GM23248 (cell line): ENCODE data around the gene ARID1B. TPM values are rescaled to one million over a fixed set of nuclear protein-coding genes. Genes with fewer than 3 reads are reported as not detected.

Experiments
- DNase-seq: peaks from one replicate; pipeline ENCODE4 v3.0.0-alpha.2; 2015
- H2AFZ ChIP-seq: fragments of 200-600 bp; sonication (generic); 2 replicates; pipeline ENCODE4 v1.6.1; 2016; ENCODE audit warnings: antibody characterized with exemption
- H3F3A ChIP-seq: fragments of 200-600 bp; sonication (generic); 2 replicates; pipeline ENCODE4 v1.6.1; 2016; ENCODE audit warnings: mild to moderate bottlenecking, antibody characterized with exemption, mixed run types; ENCODE audit not compliant: insufficient read depth
- H3K27ac ChIP-seq: fragments of 200-600 bp; sonication (generic); 2 replicates; pipeline ENCODE4 v1.5.1; 2016; ENCODE audit warnings: mild to moderate bottlenecking
- H3K27me3 ChIP-seq: fragments of 200-600 bp; sonication (generic); replicated peaks from 2 replicates; pipeline ENCODE4 v1.6.1; 2016; ENCODE audit warnings: mild to moderate bottlenecking; ENCODE audit not compliant: insufficient read depth
- H3K36me3 ChIP-seq: fragments of 200-600 bp; sonication (generic); 2 replicates; pipeline ENCODE4 v1.6.1; 2016; ENCODE audit warnings: low read depth, mild to moderate bottlenecking
- H3K4me1 ChIP-seq: fragments of 200-600 bp; sonication (generic); 2 replicates; pipeline ENCODE4 v1.6.1; 2016; ENCODE audit warnings: mild to moderate bottlenecking; ENCODE audit not compliant: insufficient read depth
- H3K4me2 ChIP-seq: fragments of 200-600 bp; sonication (generic); one replicate; pipeline ENCODE4 v1.6.1; 2016; ENCODE audit warnings: mild to moderate bottlenecking; ENCODE audit not compliant: unreplicated experiment
- H3K4me3 ChIP-seq: fragments of 200-600 bp; sonication (generic); 2 replicates; pipeline ENCODE4 v1.5.1; 2016; ENCODE audit warnings: mild to moderate bottlenecking
- H3K79me2 ChIP-seq: fragments of 200-600 bp; sonication (generic); 2 replicates; pipeline ENCODE4 v1.6.1; 2016; ENCODE audit warnings: mild to moderate bottlenecking; ENCODE audit not compliant: insufficient read depth
- H3K9ac ChIP-seq: fragments of 200-600 bp; sonication (generic); 2 replicates; pipeline ENCODE4 v1.6.1; 2016; ENCODE audit warnings: mild to moderate bottlenecking
- H3K9me2 ChIP-seq: fragments of 200-600 bp; sonication (generic); 2 replicates; pipeline ENCODE4 v1.6.1; 2016; ENCODE audit warnings: mixed run types, mild to moderate bottlenecking, moderate library complexity; ENCODE audit not compliant: insufficient read depth
- H3K9me3 ChIP-seq: fragments of 200-600 bp; sonication (generic); one replicate; pipeline ENCODE4 v1.6.1; 2017; ENCODE audit warnings: low read depth
- H4K20me1 ChIP-seq: fragments of 200-600 bp; sonication (generic); 2 replicates; pipeline ENCODE4 v1.6.0; 2016; ENCODE audit not compliant: insufficient read depth
- EZH2 ChIP-seq: fragments of 200-600 bp; sonication (generic); IDR thresholded peaks from 2 replicates; pipeline ENCODE4 v1.6.1; 2018; ENCODE audit warnings: antibody characterized with exemption, mild to moderate bottlenecking; ENCODE audit not compliant: insufficient read depth, poor library complexity, severe bottlenecking
- EZH2phosphoT487 ChIP-seq: fragments of 200-600 bp; sonication (generic); IDR thresholded peaks from 2 replicates; pipeline ENCODE4 v1.6.1; 2018; ENCODE audit warnings: antibody characterized with exemption, moderate library complexity, mild to moderate bottlenecking, low read depth; ENCODE audit not compliant: insufficient read depth
- WGBS, 2 experiments: methylation state at CpG; one replicate each; pipeline ENCODE4 v1.1.6; 2015 to 2017; ENCODE audit warnings: low lambda C conversion rate in 2 of 2, low coverage in 1 of 2; ENCODE audit errors: missing lambda C conversion rate in 2 of 2; 5-methylcytosine and 5-hydroxymethylcytosine counted together
- in situ Hi-C: fragments of 300-500 bp; cut with MboI; formaldehyde crosslinking; loops from 2 replicates; pipeline ENCODE4 v1.15.0; 2020
- polyA plus RNA-seq: library from polyadenylated mRNA; unstranded; fragments of >200 nt; fragmentation: Nextera tagmentation; extraction: Ambion mirVana; gene quantifications from 2 replicates; pipeline ENCODE4 v1.2.1, GENCODE V29; 2016
- total RNA-seq: library from RNA; depleted of rRNA; stranded (reverse); fragments of >200 nt; shearing (Covaris generic); gene quantifications from 2 replicates; pipeline ENCODE4 v1.2.3, GENCODE V29; 2014

Gene ARID1B
- total and polyA plus RNA-seq, 2 experiments from 2014 or later: 19.3 to 21.2 TPM

DNA sequence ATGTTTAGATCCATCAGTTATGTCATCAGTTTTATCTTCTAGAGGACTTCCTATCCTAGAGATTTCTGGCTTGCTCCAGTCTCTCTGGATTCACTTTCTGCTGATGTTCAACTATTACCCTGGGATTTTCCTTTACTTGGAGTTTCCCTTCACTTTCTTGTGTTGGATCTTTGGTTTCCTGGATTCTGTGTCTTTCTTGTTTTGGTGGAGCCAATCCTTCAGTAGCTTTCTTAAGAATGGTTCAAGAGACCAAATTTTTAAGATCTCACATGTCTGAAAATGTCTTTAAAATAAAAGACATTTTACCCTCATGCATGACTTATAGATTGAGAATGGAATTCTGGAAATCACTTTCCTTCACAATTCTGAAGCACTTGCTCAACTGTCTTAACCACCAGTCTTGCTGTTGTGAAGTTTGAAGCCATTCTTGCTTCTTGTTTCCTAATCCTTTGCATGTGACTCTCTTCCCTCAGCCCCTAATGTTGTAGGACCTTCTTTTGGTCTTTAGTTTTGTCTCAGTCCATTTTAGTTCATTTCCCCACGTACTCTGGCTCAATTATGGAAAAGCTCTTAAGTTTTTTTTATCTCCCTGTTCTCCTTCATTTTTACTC is 87.9 kb downstream of the ARID1B start:
- peak; percentile 36 for DNase-seq
- H4K20me1 ChIP-seq: peaks cover 8% of the 10 kb centered on the region
- H3K9ac ChIP-seq: no peak overlapping the region
- peaks cover 100% of the 10 kb centered on the region for H3K79me2 ChIP-seq
- H3K9me3 ChIP-seq: no peaks in the 10 kb centered on the region
- H3K4me3 ChIP-seq: no peak overlapping the region
- H3K27ac ChIP-seq: peak overlapping the region; percentile 7; the same call in 1 of the 2 replicates
- H3K9me2 ChIP-seq: no peaks in the 10 kb centered on the region
- in situ Hi-C loops: no loop called here
- WGBS, 2 experiments: 97 to 100% methylated on average over 1 of the region's 1 CpG
- no peaks in the 10 kb centered on the region for H3K36me3 ChIP-seq
- no peak overlapping the region for H3K4me2 ChIP-seq
- no peaks in the 10 kb centered on the region for H3K27me3 ChIP-seq
- TF ChIP-seq EZH2 (no peak), EZH2phosphoT487 (no peak)
- H3F3A ChIP-seq: peaks cover 19% of the 10 kb centered on the region
- H3K4me1 ChIP-seq: peaks cover 13% of the 10 kb centered on the region
- H2AFZ ChIP-seq: no peak overlapping the region

DNA sequence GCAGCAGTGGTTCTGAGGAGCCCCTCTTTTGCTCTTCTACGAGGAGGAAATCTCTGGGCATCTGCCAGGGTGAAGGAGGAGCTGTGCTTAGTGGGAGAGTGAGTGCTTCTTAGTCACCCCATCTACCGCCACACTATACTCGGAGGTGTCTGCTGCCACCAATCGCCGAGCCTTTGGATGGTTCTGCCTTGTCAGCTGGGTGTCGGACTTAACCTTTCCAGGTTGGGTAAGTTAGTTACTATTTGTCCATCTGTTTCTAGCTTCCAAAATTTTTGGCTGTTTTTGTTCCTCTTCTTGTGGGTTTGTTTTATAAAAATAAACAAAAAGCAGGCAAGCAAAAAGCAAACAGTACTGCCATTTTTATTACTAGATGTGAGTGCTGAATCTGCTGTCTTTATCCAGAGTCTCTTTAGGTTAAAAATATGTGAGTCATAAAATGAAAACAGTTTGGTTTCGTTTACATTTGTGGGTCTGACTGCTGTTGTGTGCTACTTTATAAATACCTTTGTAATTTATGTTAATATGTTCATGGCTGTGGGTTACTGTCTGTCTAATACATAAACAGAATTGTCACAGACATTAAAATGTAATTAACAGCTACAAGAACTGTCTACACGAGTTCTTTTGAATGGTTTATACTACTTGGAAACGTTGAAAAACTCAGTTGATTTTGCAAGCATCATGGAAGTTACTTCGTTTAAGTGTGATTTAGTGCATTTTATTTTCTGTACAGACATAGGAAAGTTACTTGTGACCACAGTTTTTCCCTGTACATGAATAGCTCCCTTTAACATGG is 89.2 kb downstream of the ARID1B start:
- no peak overlapping the region for H2AFZ ChIP-seq

DNA sequence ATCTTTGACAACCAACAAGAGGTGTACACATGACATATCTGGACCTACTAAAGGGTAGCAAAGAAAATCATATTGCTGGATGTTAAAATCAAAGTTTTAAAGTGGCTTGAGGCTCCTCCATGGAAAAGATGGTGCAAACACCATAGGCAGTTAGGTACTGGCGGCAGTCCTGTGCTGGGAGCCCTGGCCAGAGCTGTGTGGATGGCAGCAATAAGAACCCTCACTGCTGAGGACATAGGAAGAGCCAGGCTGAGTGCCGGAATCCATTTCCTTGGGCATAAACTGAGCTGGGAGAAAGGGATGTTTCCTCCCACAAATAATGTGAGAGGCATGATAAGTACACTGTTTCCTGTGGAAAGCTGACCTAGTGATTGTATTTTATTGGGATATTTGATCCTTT is 89.9 kb downstream of the ARID1B start:
- Histone ChIP-seq H3K9me2 (no peaks in the 10 kb centered on the region), H3K27me3 (no peaks in the 10 kb centered on the region), H3K4me3 (no peak overlapping the region), H3K4me2 (no peak overlapping the region), H3F3A (peaks cover 19% of the 10 kb centered on the region), H3K79me2 (peaks cover 100% of the 10 kb centered on the region), H3K36me3 (no peaks in the 10 kb centered on the region), H3K9ac (no peak overlapping the region), H3K4me1 (peaks cover 13% of the 10 kb centered on the region), H3K9me3 (no peaks in the 10 kb centered on the region), H4K20me1 (peaks cover 8% of the 10 kb centered on the region), H2AFZ (no peak overlapping the region), H3K27ac (no peak overlapping the region)
- no peak for DNase-seq
- WGBS, 2 experiments: 100% methylated on average over 2 of the region's 2 CpGs
- in situ Hi-C loops: no loop called here
- no peak for TF ChIP-seq EZH2

More for the DNA sequence above, 89.2 kb downstream of the ARID1B start:
- Histone ChIP-seq H3K27me3 (no peaks in the 10 kb centered on the region), H3K79me2 (peaks cover 100% of the 10 kb centered on the region), H3F3A (peaks cover 19% of the 10 kb centered on the region), H4K20me1 (peaks cover 8% of the 10 kb centered on the region), H3K27ac (no peak overlapping the region), H3K9me3 (no peaks in the 10 kb centered on the region), H3K9ac (no peak overlapping the region), H3K4me3 (no peak overlapping the region), H3K4me1 (peaks cover 13% of the 10 kb centered on the region), H3K36me3 (no peaks in the 10 kb centered on the region), H3K9me2 (no peaks in the 10 kb centered on the region), H3K4me2 (peak overlapping the region; percentile 51)
- WGBS, 2 experiments: 64 to 71% methylated on average over 10 of the region's 10 CpGs
- in situ Hi-C loops: no loop called here
- no peak for DNase-seq
- TF ChIP-seq EZH2: no peak
- TF ChIP-seq EZH2phosphoT487: no peak

DNA sequence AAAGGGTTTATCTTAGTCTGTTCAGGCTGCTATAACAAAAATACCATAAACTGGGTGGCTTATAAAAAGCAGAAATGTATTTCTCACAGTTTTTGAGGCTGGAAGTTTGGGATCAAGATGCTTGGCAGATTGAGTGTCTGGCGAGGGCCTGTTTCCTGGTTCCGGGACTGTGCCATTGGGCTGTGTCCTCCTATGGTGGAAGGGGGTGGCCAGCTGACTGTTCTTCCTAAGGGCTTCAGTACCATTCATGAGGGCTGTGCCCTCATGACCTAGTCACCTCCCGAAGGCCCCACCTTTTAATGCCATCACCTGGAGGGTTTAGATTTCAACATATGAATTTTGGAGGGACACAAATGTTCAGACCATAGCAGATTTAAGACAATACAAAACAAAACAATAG is 91.2 kb downstream of the ARID1B start:
- no peaks in the 10 kb centered on the region for H3K9me3 ChIP-seq
- no peak overlapping the region for H3K4me2 ChIP-seq
- H3K27me3 ChIP-seq: no peaks in the 10 kb centered on the region
- H3K79me2 ChIP-seq: peaks cover 100% of the 10 kb centered on the region
- 0 out of 2 replicates have a peak, but pooled peaks cover 3% of the 10 kb centered on the region for H3K36me3 ChIP-seq
- no peak overlapping the region for H3K27ac ChIP-seq
- peaks cover 13% of the 10 kb centered on the region for H3K4me1 ChIP-seq
- peaks cover 19% of the 10 kb centered on the region for H3F3A ChIP-seq
- no peaks in the 10 kb centered on the region for H3K9me2 ChIP-seq
- in situ Hi-C loops: no loop called here
- peaks cover 8% of the 10 kb centered on the region; the same call in 1 of the 2 replicates for H4K20me1 ChIP-seq
- no peak overlapping the region for H3K4me3 ChIP-seq
- TF ChIP-seq EZH2phosphoT487 (no peak), EZH2 (no peak)
- DNase-seq: no peak
- WGBS, 2 experiments: 71 to 80% methylated on average over 2 to 3 of the region's 3 CpGs
- no peak overlapping the region for H3K9ac ChIP-seq
- H2AFZ ChIP-seq: no peak overlapping the region
